ENCODE measurements around the gene LIM2. TPM values are rescaled to one million over a fixed set of nuclear protein-coding genes. Genes with fewer than 3 reads are reported as not detected.

Gene LIM2
- total and polyA plus RNA-seq, 9 of the 15 experiments (the other 6 are each of a cell fraction or from before 2014, with no cell fraction given): 0.07 to 0.45 (median 0.18) TPM; not detected in 4

GRCh38 chr19:51338563-51339312 lies 49.0 kb downstream of the LIM2 start (continued):
- TF ChIP-seq ZNF197 (CRISPR knock-in tag; IDR thresholded peaks at IDR 0.05; ENCODE audit: low read depth) (no peak), PCBP2 (IDR thresholded peaks at IDR 0.05; ENCODE audit: low read depth, low read length, poor library complexity, severe bottlenecking) (no peak), HDAC1 (IDR thresholded peaks at IDR 0.05) (peak in 1 of 2 experiments; percentile 59; a peak in 2 of 4 replicates), ILK (tag; IDR thresholded peaks at IDR 0.05; ENCODE audit: borderline replicate concordance, low read depth) (no peak), FOSL1 (tag; conservative IDR thresholded peaks at IDR 0.05) (peak; percentile 33; the same call in 1 of the 2 replicates), STAG1 (CRISPR knock-in tag; IDR thresholded peaks at IDR 0.05; ENCODE audit: borderline replicate concordance) (peak; percentile 76), CBFA2T2 (conservative IDR thresholded peaks at IDR 0.05) (peak; percentile 28; the same call in 1 of the 2 replicates), GATA2 (CRISPR knock-in tag; IDR thresholded peaks at IDR 0.05) (no peak), ZFP36 (IDR thresholded peaks at IDR 0.05; ENCODE audit: low read depth, low read length, partially characterized antibody) (no peak), ZNF655 (CRISPR knock-in tag; IDR thresholded peaks at IDR 0.05) (no peak), PTTG1 (tag; IDR thresholded peaks at IDR 0.05; ENCODE audit: low read depth) (no peak), IRF2 (CRISPR knock-in tag; IDR thresholded peaks at IDR 0.05) (no peak), KDM5B (IDR thresholded peaks at IDR 0.05; ENCODE audit: insufficient replicate concordance, low read depth, low read length) (no peak), TCF7 (IDR thresholded peaks at IDR 0.05; ENCODE audit: borderline replicate concordance) (no peak), ZNF778 (CRISPR knock-in tag; IDR thresholded peaks at IDR 0.05) (no peak), HDAC2 (IDR thresholded peaks at IDR 0.05) (peak; percentile 72; the same call in 1 of the 2 replicates), DNMT1 (IDR thresholded peaks at IDR 0.05) (no peak), HNRNPLL (IDR thresholded peaks at IDR 0.05; ENCODE audit: low read depth, low read length, poor library complexity, severe bottlenecking) (peak; percentile 45), ZSCAN29 (IDR thresholded peaks at IDR 0.05) (no peak), TFAP4 (CRISPR knock-in tag; IDR thresholded peaks at IDR 0.05; ENCODE audit: borderline replicate concordance) (peak; percentile 84)
- TF ChIP-seq, protein P1, sequence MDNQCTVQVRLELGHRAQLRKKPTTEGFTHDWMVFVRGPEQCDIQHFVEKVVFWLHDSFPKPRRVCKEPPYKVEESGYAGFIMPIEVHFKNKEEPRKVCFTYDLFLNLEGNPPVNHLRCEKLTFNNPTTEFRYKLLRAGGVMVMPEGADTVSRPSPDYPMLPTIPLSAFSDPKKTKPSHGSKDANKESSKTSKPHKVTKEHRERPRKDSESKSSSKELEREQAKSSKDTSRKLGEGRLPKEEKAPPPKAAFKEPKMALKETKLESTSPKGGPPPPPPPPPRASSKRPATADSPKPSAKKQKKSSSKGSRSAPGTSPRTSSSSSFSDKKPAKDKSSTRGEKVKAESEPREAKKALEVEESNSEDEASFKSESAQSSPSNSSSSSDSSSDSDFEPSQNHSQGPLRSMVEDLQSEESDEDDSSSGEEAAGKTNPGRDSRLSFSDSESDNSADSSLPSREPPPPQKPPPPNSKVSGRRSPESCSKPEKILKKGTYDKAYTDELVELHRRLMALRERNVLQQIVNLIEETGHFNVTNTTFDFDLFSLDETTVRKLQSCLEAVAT (IDR thresholded peaks at IDR 0.05): 0 out of 4 replicates have a peak, but pooled peaks of 1 of the 2 experiments have one; percentile 42
- TF ChIP-seq, protein P2, sequence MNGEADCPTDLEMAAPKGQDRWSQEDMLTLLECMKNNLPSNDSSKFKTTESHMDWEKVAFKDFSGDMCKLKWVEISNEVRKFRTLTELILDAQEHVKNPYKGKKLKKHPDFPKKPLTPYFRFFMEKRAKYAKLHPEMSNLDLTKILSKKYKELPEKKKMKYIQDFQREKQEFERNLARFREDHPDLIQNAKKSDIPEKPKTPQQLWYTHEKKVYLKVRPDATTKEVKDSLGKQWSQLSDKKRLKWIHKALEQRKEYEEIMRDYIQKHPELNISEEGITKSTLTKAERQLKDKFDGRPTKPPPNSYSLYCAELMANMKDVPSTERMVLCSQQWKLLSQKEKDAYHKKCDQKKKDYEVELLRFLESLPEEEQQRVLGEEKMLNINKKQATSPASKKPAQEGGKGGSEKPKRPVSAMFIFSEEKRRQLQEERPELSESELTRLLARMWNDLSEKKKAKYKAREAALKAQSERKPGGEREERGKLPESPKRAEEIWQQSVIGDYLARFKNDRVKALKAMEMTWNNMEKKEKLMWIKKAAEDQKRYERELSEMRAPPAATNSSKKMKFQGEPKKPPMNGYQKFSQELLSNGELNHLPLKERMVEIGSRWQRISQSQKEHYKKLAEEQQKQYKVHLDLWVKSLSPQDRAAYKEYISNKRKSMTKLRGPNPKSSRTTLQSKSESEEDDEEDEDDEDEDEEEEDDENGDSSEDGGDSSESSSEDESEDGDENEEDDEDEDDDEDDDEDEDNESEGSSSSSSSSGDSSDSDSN (IDR thresholded peaks at IDR 0.05; ENCODE audit: borderline replicate concordance in 1 of 2, low read depth in 2 of 2, low read length in 2 of 2): 0 out of 4 replicates have a peak, but pooled peaks of 1 of the 2 experiments have one; percentile 26
